DND-41 (cell line): ENCODE data around the gene GPATCH2.
"Not testable (repeated sequence)": the region's sequence is repeated elsewhere in the genome, so short reads cannot be mapped to it uniquely, and the experiment has no call there.

Source experiments
- ATAC-seq: fragments of 200-7000 bp; cut with Tn5 transposase; 3 replicates; pipeline ENCODE4 v1.9.1; 2021; ENCODE audit warnings: low read depth; ENCODE audit not compliant: insufficient read depth
- DNase-seq: peaks from one replicate; pipeline ENCODE4 v3.0.0-alpha.2; 2020
- H2AFZ ChIP-seq: 2 replicates; pipeline ENCODE4 v1.6.0; 2012; ENCODE audit warnings: low read depth, low read length
- H3K27ac ChIP-seq: 2 replicates; pipeline ENCODE4 v1.5.1; 2012; ENCODE audit warnings: low read length, inconsistent platforms
- H3K27me3 ChIP-seq: fragments of 200-600 bp; sonication (generic); 2 replicates; pipeline ENCODE4 v1.6.0; 2012; ENCODE audit warnings: low read length, mild to moderate bottlenecking, inconsistent platforms; ENCODE audit not compliant: insufficient read depth, poor library complexity
- H3K36me3 ChIP-seq: 2 replicates; pipeline ENCODE4 v1.5.1; 2012; ENCODE audit warnings: low read length, inconsistent platforms; ENCODE audit not compliant: insufficient read depth
- H3K4me1 ChIP-seq: 2 replicates; pipeline ENCODE4 v1.5.1; 2012; ENCODE audit warnings: mild to moderate bottlenecking, low read length; ENCODE audit not compliant: insufficient read depth
- H3K4me2 ChIP-seq: 2 replicates; pipeline ENCODE4 v1.6.0; 2012; ENCODE audit warnings: mild to moderate bottlenecking, moderate library complexity, low read length, inconsistent platforms; ENCODE audit not compliant: insufficient read depth
- H3K4me3 ChIP-seq, 2 experiments: fragments of 200-600 bp in 1 of 2; shearing (Covaris generic) in 1 of 2; 2 replicates each; pipeline ENCODE4 v1.5.1; 2012 to 2016; ENCODE audit warnings: inconsistent platforms in 2 of 2, low read length in 2 of 2, mild to moderate bottlenecking in 2 of 2, low read depth in 1 of 2, moderate library complexity in 1 of 2
- H3K79me2 ChIP-seq: 2 replicates; pipeline ENCODE4 v1.6.0; 2012; ENCODE audit warnings: low read length, inconsistent platforms; ENCODE audit not compliant: insufficient read depth
- H3K9ac ChIP-seq: 2 replicates; pipeline ENCODE4 v1.6.0; 2012; ENCODE audit warnings: low read depth, mild to moderate bottlenecking, inconsistent platforms, low read length, moderate library complexity
- H3K9me3 ChIP-seq: 2 replicates; pipeline ENCODE4 v1.5.1; 2012; ENCODE audit warnings: low read length, moderate library complexity, mild to moderate bottlenecking, inconsistent platforms; ENCODE audit not compliant: insufficient read depth, severe bottlenecking
- H4K20me1 ChIP-seq: 2 replicates; pipeline ENCODE4 v1.6.0; 2012; ENCODE audit warnings: low read length; ENCODE audit not compliant: insufficient read depth
- EZH2 ChIP-seq: IDR thresholded peaks from 3 replicates; pipeline ENCODE4 v1.6.1; 2012; ENCODE audit warnings: borderline replicate concordance, low read depth, mild to moderate bottlenecking, moderate library complexity, low read length, inconsistent platforms; ENCODE audit not compliant: severe bottlenecking
- TF ChIP-seq, protein P1 (sequence below): IDR thresholded peaks from 2 replicates; pipeline ENCODE4 v1.5.1; 2012; ENCODE audit warnings: borderline replicate concordance, low read length, moderate library complexity, mild to moderate bottlenecking; ENCODE audit not compliant: poor library complexity, severe bottlenecking; ENCODE audit errors: extremely low read depth

Gene GPATCH2

DNA sequence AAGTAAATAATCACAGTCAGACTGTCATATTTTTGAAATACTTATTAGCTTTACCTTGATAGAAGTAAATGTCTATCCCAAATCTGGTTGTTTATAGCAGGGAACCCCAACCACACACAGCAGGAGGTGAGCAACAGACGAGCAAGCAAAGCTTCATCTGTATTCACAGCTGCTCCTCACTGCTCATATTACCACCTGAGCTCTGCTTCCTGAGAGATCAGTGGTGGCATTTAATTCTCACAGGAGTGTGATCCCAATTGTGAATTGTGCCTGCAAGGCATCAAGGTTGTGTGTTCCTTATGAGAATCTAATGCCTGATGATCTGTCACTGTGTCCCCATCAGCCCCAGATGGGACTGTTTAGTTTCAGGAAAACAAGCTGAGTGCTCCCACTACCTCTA lies 104.3 kb downstream of the GPATCH2 start:
- DNase-seq (no peak), ATAC-seq (no peak)
- Histone ChIP-seq H3K27me3 (no peaks in the 10 kb centered on the region), H3K4me3 (no peak overlapping the region), H3K9me3 (no peaks in the 10 kb centered on the region), H3K4me1 (no peaks in the 10 kb centered on the region), H4K20me1 (no peaks in the 10 kb centered on the region), H3K9ac (no peak overlapping the region), H3K4me2 (no peak overlapping the region), H3K79me2 (no peaks in the 10 kb centered on the region), H3K27ac (no peak overlapping the region), H3K36me3 (no peaks in the 10 kb centered on the region), H2AFZ (no peak overlapping the region)
- TF ChIP-seq, protein P1, sequence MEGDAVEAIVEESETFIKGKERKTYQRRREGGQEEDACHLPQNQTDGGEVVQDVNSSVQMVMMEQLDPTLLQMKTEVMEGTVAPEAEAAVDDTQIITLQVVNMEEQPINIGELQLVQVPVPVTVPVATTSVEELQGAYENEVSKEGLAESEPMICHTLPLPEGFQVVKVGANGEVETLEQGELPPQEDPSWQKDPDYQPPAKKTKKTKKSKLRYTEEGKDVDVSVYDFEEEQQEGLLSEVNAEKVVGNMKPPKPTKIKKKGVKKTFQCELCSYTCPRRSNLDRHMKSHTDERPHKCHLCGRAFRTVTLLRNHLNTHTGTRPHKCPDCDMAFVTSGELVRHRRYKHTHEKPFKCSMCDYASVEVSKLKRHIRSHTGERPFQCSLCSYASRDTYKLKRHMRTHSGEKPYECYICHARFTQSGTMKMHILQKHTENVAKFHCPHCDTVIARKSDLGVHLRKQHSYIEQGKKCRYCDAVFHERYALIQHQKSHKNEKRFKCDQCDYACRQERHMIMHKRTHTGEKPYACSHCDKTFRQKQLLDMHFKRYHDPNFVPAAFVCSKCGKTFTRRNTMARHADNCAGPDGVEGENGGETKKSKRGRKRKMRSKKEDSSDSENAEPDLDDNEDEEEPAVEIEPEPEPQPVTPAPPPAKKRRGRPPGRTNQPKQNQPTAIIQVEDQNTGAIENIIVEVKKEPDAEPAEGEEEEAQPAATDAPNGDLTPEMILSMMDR = no peak
- TF ChIP-seq EZH2 = no peak

DNA sequence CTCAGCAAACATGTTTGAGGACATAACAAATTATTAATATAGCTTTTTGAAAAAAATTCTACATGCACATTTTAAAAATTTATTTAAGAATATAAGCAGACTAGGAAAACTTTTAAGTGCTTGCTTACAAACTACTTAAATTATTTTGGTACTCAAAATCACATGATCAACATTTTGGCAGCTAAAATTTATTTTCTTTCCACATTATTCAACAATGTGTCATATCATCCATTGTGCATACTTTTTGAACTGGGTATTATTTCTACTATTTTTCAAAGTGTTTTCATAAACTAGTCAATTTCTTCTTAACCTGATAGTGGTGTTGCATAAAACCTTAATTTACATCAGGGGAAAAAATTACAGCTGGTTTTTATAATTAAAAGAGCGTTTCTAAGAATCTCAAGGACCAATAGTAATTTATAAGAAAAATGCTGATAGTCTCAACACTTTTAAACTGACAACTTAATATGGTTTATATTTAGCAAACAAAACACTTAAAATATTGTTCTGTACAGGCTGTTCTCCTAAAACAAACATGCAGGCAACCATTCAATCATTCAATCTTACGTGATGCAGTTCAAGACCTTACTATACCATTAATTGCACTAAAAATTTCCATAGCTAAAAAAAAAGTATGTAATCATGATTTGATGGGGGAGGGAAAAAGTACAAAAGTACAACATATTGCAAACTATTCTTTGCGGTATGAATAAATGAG lies 105.0 kb downstream of the GPATCH2 start:
- Histone ChIP-seq H3K27ac (no peak overlapping the region), H3K9me3 (no peaks in the 10 kb centered on the region), H3K4me3 (no peak overlapping the region), H3K4me1 (no peaks in the 10 kb centered on the region), H3K36me3 (no peaks in the 10 kb centered on the region), H3K79me2 (no peaks in the 10 kb centered on the region), H2AFZ (no peak overlapping the region), H3K4me2 (no peak overlapping the region), H3K27me3 (no peaks in the 10 kb centered on the region), H4K20me1 (no peaks in the 10 kb centered on the region), H3K9ac (no peak overlapping the region)
- TF ChIP-seq, protein P1 = no peak
- TF ChIP-seq EZH2 = no peak
- DNase-seq = no peak
- ATAC-seq = no peak

DNA sequence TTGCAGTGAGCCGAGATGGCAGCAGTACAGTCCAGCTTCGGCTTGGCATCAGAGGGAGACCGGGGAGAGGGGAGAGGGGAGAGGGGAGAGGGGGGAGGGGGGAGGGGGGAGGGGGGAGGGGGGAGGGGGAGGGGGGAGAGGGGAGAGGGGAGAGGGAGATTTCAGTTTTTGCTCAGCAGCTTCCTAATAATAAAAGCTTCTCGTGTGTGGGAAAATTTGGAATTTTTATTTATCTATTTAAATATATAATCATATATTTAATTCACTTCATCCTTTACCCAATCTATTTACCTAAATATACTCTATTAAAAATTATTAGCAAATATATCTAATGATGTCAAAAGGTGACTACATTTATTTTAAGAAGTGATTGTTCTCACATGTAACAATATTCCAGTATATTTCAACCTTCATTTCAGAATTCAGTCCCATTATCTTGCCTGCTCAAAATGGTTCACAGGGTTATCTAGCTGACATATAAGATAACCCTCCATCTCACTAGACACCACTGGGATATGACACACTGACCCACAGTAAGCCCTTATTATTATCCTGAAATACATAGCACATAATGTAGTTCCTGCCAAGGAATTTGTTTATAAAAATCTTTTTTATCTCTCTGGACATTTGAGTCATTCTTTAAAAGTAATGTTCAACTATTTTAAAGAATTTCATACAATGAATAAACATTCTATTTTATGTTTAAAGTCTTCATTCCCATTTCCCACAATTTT lies 105.9 kb downstream of the GPATCH2 start:
- no peaks in the 10 kb centered on the region for H3K4me1 ChIP-seq
- H3K27ac ChIP-seq = no peak overlapping the region
- no peak overlapping the region for H3K9ac ChIP-seq
- TF ChIP-seq EZH2 = no peak
- TF ChIP-seq, protein P1 = no peak
- no peaks in the 10 kb centered on the region for H4K20me1 ChIP-seq
- H2AFZ ChIP-seq = no peak overlapping the region
- H3K4me2 ChIP-seq = no peak overlapping the region
- no peaks in the 10 kb centered on the region for H3K9me3 ChIP-seq
- ATAC-seq (no peak), DNase-seq (no peak)
- H3K79me2 ChIP-seq = no peaks in the 10 kb centered on the region
- H3K4me3 ChIP-seq = no peak overlapping the region
- no peaks in the 10 kb centered on the region for H3K27me3 ChIP-seq
- no peaks in the 10 kb centered on the region for H3K36me3 ChIP-seq

DNA sequence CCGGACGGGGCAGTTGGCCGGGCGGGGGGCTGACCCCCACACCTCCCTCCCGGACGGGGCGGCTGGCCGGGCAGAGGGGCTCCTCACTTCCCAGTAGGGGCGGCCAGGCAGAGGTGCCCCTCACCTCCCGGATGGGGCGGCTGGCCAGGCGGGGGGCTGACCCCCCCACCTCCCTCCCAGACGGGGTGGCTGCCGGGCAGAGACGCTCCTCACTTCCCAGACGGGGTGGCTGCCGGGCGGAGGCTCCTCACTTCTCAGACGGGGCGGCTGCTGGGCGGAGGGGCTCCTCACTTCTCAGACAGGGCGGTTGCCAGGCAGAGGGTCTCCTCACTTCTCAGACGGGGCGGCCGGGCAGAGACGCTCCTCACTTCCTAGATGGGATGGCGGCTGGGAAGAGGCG lies 107.0 kb downstream of the GPATCH2 start:
- not testable (repeated sequence) for H2AFZ ChIP-seq, H4K20me1 ChIP-seq, H3K4me3 ChIP-seq, H3K4me1 ChIP-seq, H3K36me3 ChIP-seq, H3K9ac ChIP-seq, H3K27me3 ChIP-seq, ATAC-seq, H3K9me3 ChIP-seq, H3K4me2 ChIP-seq, H3K27ac ChIP-seq, DNase-seq, H3K79me2 ChIP-seq
